Measurements from ENCODE around the gene IGFBP3. TPM values are rescaled to one million over a fixed set of nuclear protein-coding genes. Genes with fewer than 3 reads are reported as not detected.

Gene IGFBP3
- total and polyA plus RNA-seq, 5 donors from 2014 or later: 0.16 to 0.99 (median 0.19) TPM; not detected in 2

DNA sequence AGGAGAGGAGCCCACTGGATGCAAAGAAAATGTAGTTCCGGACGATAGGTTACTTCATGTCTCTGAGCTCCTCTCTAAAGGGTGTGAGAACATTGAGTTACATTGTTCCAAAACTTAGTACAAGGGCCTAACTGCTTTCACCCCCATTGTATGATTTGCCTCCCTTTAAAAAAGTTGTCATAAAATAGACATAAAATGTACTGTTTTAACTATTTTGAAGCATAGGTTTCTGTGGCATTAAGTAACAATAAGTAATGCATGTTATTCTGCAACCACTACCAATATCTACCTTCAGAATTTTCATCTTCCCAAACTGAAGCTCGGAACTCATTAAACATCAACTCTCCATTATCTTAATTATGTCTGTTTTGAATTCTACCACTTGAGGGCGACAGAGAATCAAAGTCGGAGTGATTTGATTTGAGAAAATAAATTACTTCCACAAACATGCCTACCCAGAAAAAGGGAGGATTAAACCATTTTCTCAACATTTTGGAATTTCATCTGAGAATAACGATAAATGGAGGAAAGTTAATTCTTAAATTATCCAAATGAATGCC, 30.1 kb downstream of the IGFBP3 start:
- H3K27me3 Mint-ChIP-seq: peaks cover 51% of the 10 kb centered on the region
- no peak overlapping the region for H3K27ac Mint-ChIP-seq
- no peaks in the 10 kb centered on the region for H3K36me3 Mint-ChIP-seq
- no peaks in the 10 kb centered on the region for H3K4me1 ChIP-seq (ENCODE audit: control insufficient read depth, insufficient read depth, low read length, poor library complexity, severe bottlenecking)
- peaks cover 0 to 3% (median 0%) of the 10 kb centered on the region in 4 donors for H3K4me1 Mint-ChIP-seq
- no peaks in the 10 kb centered on the region for H3K36me3 ChIP-seq (ENCODE audit: control insufficient read depth, insufficient read depth, low read length)
- peak in 1 of 3 donors; percentile 26 for DNase-seq
- H3K27me3 ChIP-seq (ENCODE audit: control insufficient read depth, insufficient read depth, low read length): peaks cover 20% of the 10 kb centered on the region
- H3K4me3 Mint-ChIP-seq: no peak overlapping the region
- ATAC-seq (ENCODE audit: low read depth in 2 of 2): no peak
- no peaks in the 10 kb centered on the region for H3K9me3 Mint-ChIP-seq
- H3K4me3 ChIP-seq (ENCODE audit: low read depth, low read length): no peak overlapping the region
- H3K9me3 ChIP-seq (ENCODE audit: control insufficient read depth in 2 of 2, low read length in 2 of 2): no peaks in the 10 kb centered on the region
- no peak overlapping the region for H3K27ac ChIP-seq (ENCODE audit: insufficient read depth, low read length, poor library complexity, severe bottlenecking)

- Mint-ChIP-seq H3K27me3 (peaks cover 51% of the 10 kb centered on the region), H3K4me1 (peaks cover 0 to 3% (median 0%) of the 10 kb centered on the region in 4 donors), H3K27ac (no peak overlapping the region), H3K36me3 (no peaks in the 10 kb centered on the region), H3K4me3 (no peak overlapping the region), H3K9me3 (no peaks in the 10 kb centered on the region)
- H3K4me1 ChIP-seq (ENCODE audit: control insufficient read depth, insufficient read depth, low read length, poor library complexity, severe bottlenecking): no peaks in the 10 kb centered on the region
- no peaks in the 10 kb centered on the region for H3K9me3 ChIP-seq (ENCODE audit: control insufficient read depth in 2 of 2, low read length in 2 of 2)
- no peak overlapping the region for H3K27ac ChIP-seq (ENCODE audit: insufficient read depth, low read length, poor library complexity, severe bottlenecking)
- DNase-seq (no peak), ATAC-seq (ENCODE audit: low read depth in 2 of 2) (no peak)
- peaks cover 20% of the 10 kb centered on the region for H3K27me3 ChIP-seq (ENCODE audit: control insufficient read depth, insufficient read depth, low read length)
- no peaks in the 10 kb centered on the region for H3K36me3 ChIP-seq (ENCODE audit: control insufficient read depth, insufficient read depth, low read length)
- no peak overlapping the region for H3K4me3 ChIP-seq (ENCODE audit: low read depth, low read length)
Measured at GRCh38 chr7:45890125-45890901, 30.8 kb downstream of the IGFBP3 start.

DNA sequence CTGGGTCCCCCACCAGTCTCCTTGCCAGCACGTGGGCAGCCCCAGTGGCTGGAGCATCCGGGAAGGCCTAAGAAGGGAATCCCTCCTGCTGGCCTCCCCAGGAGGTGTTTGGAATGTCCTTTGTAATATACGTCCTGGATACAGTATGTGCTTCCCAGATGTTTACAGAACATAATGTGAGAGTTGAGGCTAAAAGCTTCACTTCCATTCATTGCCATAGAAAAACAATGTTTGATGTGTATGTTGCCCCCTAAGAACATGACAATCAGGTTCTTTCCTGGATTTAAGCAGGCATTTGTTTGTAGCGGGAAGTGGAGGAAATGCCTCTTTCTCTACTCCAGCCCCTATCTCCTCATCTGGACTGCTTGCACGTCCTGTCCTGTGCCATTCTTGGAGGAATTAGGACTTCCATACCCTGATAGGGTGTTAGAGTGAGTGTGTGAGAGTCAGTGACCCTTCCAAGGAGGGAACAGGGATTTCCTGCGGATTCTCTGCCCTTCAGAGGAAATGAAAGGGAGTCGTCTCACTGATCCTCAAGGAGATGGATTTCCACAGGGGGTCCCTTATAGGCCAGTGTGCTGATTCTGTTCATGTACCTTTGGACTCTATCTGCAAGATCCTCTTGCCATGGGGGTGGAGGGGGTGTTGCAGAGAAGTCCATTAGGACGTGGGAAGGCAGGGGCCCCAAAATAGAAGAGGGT, 31.6 kb downstream of the IGFBP3 start:
- ATAC-seq (ENCODE audit: low read depth in 2 of 2): no peak
- no peak overlapping the region for H3K4me3 ChIP-seq (ENCODE audit: low read depth, low read length)
- no peaks in the 10 kb centered on the region for H3K9me3 Mint-ChIP-seq

GRCh38 chr7:45888993-45889366, 32.1 kb downstream of the IGFBP3 start:
- no peak overlapping the region for H3K27ac Mint-ChIP-seq
- ATAC-seq (ENCODE audit: low read depth in 2 of 2): no peak
- H3K4me3 Mint-ChIP-seq: peak overlapping the region in 1 of 4 donors; percentile 38
- Histone ChIP-seq H3K4me1 (ENCODE audit: control insufficient read depth, insufficient read depth, low read length, poor library complexity, severe bottlenecking) (no peaks in the 10 kb centered on the region), H3K36me3 (ENCODE audit: control insufficient read depth, insufficient read depth, low read length) (no peaks in the 10 kb centered on the region), H3K27ac (ENCODE audit: insufficient read depth, low read length, poor library complexity, severe bottlenecking) (no peak overlapping the region), H3K4me3 (ENCODE audit: low read depth, low read length) (no peak overlapping the region), H3K9me3 (ENCODE audit: control insufficient read depth in 2 of 2, low read length in 2 of 2) (no peaks in the 10 kb centered on the region), H3K27me3 (ENCODE audit: control insufficient read depth, insufficient read depth, low read length) (peaks cover 17% of the 10 kb centered on the region)
- peaks cover 51% of the 10 kb centered on the region for H3K27me3 Mint-ChIP-seq
- H3K4me1 Mint-ChIP-seq: peaks cover 0 to 3% (median 0%) of the 10 kb centered on the region in 4 donors
- no peak for DNase-seq
- no peaks in the 10 kb centered on the region for H3K36me3 Mint-ChIP-seq
- no peaks in the 10 kb centered on the region for H3K9me3 Mint-ChIP-seq

More for the DNA sequence above, 31.6 kb downstream of the IGFBP3 start:
- H3K4me1 ChIP-seq (ENCODE audit: control insufficient read depth, insufficient read depth, low read length, poor library complexity, severe bottlenecking): no peaks in the 10 kb centered on the region
- H3K9me3 ChIP-seq (ENCODE audit: control insufficient read depth in 2 of 2, low read length in 2 of 2): no peaks in the 10 kb centered on the region
- no peak for DNase-seq
- H3K27me3 ChIP-seq (ENCODE audit: control insufficient read depth, insufficient read depth, low read length): peaks cover 17% of the 10 kb centered on the region
- Mint-ChIP-seq H3K4me3 (no peak overlapping the region), H3K4me1 (peaks cover 0 to 3% (median 0%) of the 10 kb centered on the region in 4 donors), H3K36me3 (no peaks in the 10 kb centered on the region), H3K27ac (no peak overlapping the region), H3K27me3 (peaks cover 51% of the 10 kb centered on the region)
- H3K27ac ChIP-seq (ENCODE audit: insufficient read depth, low read length, poor library complexity, severe bottlenecking): no peak overlapping the region
- no peaks in the 10 kb centered on the region for H3K36me3 ChIP-seq (ENCODE audit: control insufficient read depth, insufficient read depth, low read length)

DNA sequence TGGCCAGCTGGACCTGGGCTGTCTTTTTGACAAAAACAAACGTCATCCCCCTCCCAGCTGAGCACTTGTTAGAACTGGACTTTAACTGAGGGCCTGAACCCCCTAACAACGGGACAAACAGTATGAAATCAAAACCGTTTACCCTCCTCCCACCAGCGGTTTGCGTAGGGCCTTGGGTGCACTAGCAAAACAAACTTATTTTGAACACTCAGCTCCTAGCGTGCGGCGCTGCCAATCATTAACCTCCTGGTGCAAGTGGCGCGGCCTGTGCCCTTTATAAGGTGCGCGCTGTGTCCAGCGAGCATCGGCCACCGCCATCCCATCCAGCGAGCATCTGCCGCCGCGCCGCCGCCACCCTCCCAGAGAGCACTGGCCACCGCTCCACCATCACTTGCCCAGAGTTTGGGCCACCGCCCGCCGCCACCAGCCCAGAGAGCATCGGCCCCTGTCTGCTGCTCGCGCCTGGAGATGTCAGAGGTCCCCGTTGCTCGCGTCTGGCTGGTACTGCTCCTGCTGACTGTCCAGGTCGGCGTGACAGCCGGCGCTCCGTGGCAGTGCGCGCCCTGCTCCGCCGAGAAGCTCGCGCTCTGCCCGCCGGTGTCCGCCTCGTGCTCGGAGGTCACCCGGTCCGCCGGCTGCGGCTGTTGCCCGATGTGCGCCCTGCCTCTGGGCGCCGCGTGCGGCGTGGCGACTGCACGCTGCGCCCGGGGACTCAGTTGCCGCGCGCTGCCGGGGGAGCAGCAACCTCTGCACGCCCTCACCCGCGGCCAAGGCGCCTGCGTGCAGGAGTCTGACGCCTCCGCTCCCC, 32.7 kb downstream of the IGFBP3 start, which contains the start of gene IGFBP1:
IGFBP1 (plus strand) TSS at position 304 of the 808 bp plus-strand sequence; CDS start at position 469, 165 bp downstream.
- no peak for DNase-seq
- peaks cover 47% of the 10 kb centered on the region for H3K27me3 Mint-ChIP-seq
- no peaks in the 10 kb centered on the region for H3K9me3 Mint-ChIP-seq
- H3K27me3 ChIP-seq (ENCODE audit: control insufficient read depth, insufficient read depth, low read length): peaks cover 16% of the 10 kb centered on the region
- no peaks in the 10 kb centered on the region for H3K36me3 Mint-ChIP-seq
- no peak within 1 kb of the TSS for H3K4me3 ChIP-seq (ENCODE audit: low read depth, low read length)
- H3K4me3 Mint-ChIP-seq: peak within 1 kb of the TSS in 1 of 4 donors; percentile 38
- H3K27ac ChIP-seq (ENCODE audit: insufficient read depth, low read length, poor library complexity, severe bottlenecking): no peak within 1 kb of the TSS
- no peak within 1 kb of the TSS for H3K27ac Mint-ChIP-seq
- H3K4me1 Mint-ChIP-seq: peaks cover 0 to 3% (median 0%) of the 10 kb centered on the region in 4 donors
- ATAC-seq (ENCODE audit: low read depth in 2 of 2): no peak
- no peaks in the 10 kb centered on the region for H3K36me3 ChIP-seq (ENCODE audit: control insufficient read depth, insufficient read depth, low read length)
- no peaks in the 10 kb centered on the region for H3K4me1 ChIP-seq (ENCODE audit: control insufficient read depth, insufficient read depth, low read length, poor library complexity, severe bottlenecking)
- H3K9me3 ChIP-seq (ENCODE audit: control insufficient read depth in 2 of 2, low read length in 2 of 2): no peaks in the 10 kb centered on the region

GRCh38 chr7:45886931-45887667, 34.0 kb downstream of the IGFBP3 start:
- peaks cover 0 to 3% (median 0%) of the 10 kb centered on the region in 7 donors for H3K9me3 Mint-ChIP-seq
- H3K27ac Mint-ChIP-seq: no peak overlapping the region
- H3K36me3 Mint-ChIP-seq: no peaks in the 10 kb centered on the region
- peaks cover 16% of the 10 kb centered on the region for H3K27me3 ChIP-seq (ENCODE audit: control insufficient read depth, insufficient read depth, low read length)
- H3K27ac ChIP-seq (ENCODE audit: insufficient read depth, low read length, poor library complexity, severe bottlenecking): no peak overlapping the region
- no peak for DNase-seq
- H3K4me3 ChIP-seq (ENCODE audit: low read depth, low read length): no peak overlapping the region
- H3K4me1 Mint-ChIP-seq: peaks cover 0 to 3% (median 0%) of the 10 kb centered on the region in 4 donors
- H3K4me3 Mint-ChIP-seq: no peak overlapping the region
- no peak for ATAC-seq (ENCODE audit: low read depth in 2 of 2)
- peaks cover 47% of the 10 kb centered on the region for H3K27me3 Mint-ChIP-seq
- H3K36me3 ChIP-seq (ENCODE audit: control insufficient read depth, insufficient read depth, low read length): no peaks in the 10 kb centered on the region
- no peaks in the 10 kb centered on the region for H3K4me1 ChIP-seq (ENCODE audit: control insufficient read depth, insufficient read depth, low read length, poor library complexity, severe bottlenecking)
- H3K9me3 ChIP-seq (ENCODE audit: control insufficient read depth in 2 of 2, low read length in 2 of 2): no peaks in the 10 kb centered on the region
